Hepatocyte (in vitro differentiated cells): ENCODE measurements around the gene VOPP1.

Experiments used
- EZH2 ChIP-seq: fragments of 200-600 bp; sonication (generic); IDR thresholded peaks from 2 replicates; pipeline ENCODE4 v1.6.1; 2016; ENCODE audit warnings: antibody characterized with exemption, mild to moderate bottlenecking, borderline replicate concordance
- TF ChIP-seq, protein P1 (sequence below): fragments of 200-600 bp; sonication (generic); IDR thresholded peaks from 2 replicates; pipeline ENCODE4 v1.5.1; 2016; ENCODE audit warnings: antibody characterized with exemption, mild to moderate bottlenecking; ENCODE audit not compliant: poor library complexity

DNA sequence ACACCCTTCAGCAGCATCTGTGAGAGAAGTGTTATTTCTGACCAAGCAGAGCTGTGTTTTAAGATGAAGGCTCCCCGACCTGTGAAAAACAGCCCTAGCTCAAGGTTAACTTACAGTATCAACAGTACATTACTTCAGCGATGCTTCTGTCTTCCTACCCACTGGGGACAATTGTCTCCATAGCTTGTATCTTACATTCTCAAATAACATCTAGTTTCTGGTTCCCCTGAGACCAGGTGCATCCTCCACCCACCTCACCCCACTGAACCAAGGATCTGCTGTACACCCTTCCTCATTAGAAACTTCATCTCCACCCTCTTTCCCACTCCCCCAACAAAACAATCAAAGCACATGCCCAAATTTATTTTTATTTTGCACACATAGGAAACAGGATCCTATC is 102.0 kb downstream of the VOPP1 start:
- TF ChIP-seq, protein P1, sequence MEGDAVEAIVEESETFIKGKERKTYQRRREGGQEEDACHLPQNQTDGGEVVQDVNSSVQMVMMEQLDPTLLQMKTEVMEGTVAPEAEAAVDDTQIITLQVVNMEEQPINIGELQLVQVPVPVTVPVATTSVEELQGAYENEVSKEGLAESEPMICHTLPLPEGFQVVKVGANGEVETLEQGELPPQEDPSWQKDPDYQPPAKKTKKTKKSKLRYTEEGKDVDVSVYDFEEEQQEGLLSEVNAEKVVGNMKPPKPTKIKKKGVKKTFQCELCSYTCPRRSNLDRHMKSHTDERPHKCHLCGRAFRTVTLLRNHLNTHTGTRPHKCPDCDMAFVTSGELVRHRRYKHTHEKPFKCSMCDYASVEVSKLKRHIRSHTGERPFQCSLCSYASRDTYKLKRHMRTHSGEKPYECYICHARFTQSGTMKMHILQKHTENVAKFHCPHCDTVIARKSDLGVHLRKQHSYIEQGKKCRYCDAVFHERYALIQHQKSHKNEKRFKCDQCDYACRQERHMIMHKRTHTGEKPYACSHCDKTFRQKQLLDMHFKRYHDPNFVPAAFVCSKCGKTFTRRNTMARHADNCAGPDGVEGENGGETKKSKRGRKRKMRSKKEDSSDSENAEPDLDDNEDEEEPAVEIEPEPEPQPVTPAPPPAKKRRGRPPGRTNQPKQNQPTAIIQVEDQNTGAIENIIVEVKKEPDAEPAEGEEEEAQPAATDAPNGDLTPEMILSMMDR = no peak
- TF ChIP-seq EZH2 = no peak
